Activated naive CD4-positive, alpha-beta T cell treated with anti-CD3 and anti-CD28 coated beads, Interleukin-2, amount 10 ng/mL, durations not matched to agents 7 days and 5 days (primary cell): ENCODE measurements around the gene SBK2.
"Not testable (repeated sequence)": the region's sequence is repeated elsewhere in the genome, so short reads cannot be mapped to it uniquely, and the experiment has no call there.

ENCODE experiments used
- CTCF ChIA-PET: fragments of 350-600 bp; sonication (Branson Sonifier 250); formaldehyde crosslinking; loops from one replicate; lab custom pipeline; 2021; ENCODE audit warnings: antibody characterized with exemption; lab: Charles Lee
- DNase-seq: peaks from one replicate; pipeline ENCODE4 v3.0.0-alpha.2; 2020
- H3K27ac Mint-ChIP-seq: one replicate; pipeline ENCODE4 v1.8.0; 2021; ENCODE audit warnings: mild to moderate bottlenecking, moderate library complexity, mixed read lengths
- H3K27me3 Mint-ChIP-seq: one replicate; pipeline ENCODE4 v1.8.0; 2021; ENCODE audit warnings: mild to moderate bottlenecking, mixed read lengths
- H3K36me3 Mint-ChIP-seq: one replicate; pipeline ENCODE4 v1.8.0; 2021; ENCODE audit warnings: mixed read lengths
- H3K4me1 Mint-ChIP-seq: one replicate; pipeline ENCODE4 v1.8.0; 2021; ENCODE audit warnings: mixed read lengths
- H3K4me3 Mint-ChIP-seq: one replicate; pipeline ENCODE4 v1.8.0; 2021; ENCODE audit warnings: mild to moderate bottlenecking, moderate library complexity, mixed read lengths
- H3K9me3 Mint-ChIP-seq: one replicate; pipeline ENCODE4 v1.8.0; 2021; ENCODE audit warnings: mixed read lengths

The SBK2 gene

DNA sequence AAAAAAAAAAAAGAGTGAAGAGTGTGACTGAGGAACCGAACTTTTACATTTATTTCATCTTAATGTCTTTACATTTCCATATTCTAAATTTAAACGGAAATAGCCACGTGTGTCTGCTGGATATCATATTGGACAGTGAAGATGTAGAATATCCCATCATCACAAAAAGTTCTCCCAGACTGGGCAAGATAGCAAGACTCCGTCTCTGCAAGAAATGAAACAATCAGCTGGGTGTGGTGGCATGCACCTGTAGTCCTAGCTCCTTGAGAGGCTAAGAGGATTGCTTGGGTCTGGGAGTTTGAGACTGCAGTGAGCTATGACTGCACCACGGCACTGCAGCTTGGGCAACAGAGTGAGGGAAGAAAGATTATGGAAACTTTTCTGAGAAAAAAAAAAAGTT, 39.8 kb upstream of the SBK2 start:
- peak overlapping the region; percentile 15 for H3K4me3 Mint-ChIP-seq
- peak overlapping the region; percentile 46 for H3K27ac Mint-ChIP-seq
- CTCF ChIA-PET = no interaction called here

DNA sequence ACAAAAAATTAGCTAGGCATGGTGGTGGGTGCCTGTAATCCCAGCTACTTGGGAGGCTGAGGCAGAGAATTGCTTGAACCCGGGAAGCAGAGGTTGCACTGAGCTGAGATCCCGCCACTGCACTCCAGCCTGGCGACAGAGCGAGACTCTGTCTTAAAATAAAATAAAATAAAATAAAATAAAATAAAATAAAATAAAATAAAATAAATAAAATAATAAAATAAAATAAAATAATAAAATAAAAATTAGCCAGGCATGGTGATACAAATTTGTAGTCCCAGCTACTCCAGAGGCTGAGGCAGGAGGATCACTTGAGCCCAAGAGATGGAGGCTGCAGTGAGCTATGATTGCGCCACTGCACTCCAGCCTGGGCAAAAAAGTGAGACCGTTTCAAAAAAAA, 37.0 kb upstream of the SBK2 start:
- not testable (repeated sequence) for H3K9me3 Mint-ChIP-seq, DNase-seq, H3K4me3 Mint-ChIP-seq, H3K27ac Mint-ChIP-seq, H3K27me3 Mint-ChIP-seq, H3K4me1 Mint-ChIP-seq, H3K36me3 Mint-ChIP-seq
- CTCF ChIA-PET = interaction anchor here (1.6 kb wide), 1 partner anchor 10 kb away, joined by 3 read pairs; no protein-coding TSS in a partner anchor

More for the DNA sequence above, 39.8 kb upstream of the SBK2 start:
- Mint-ChIP-seq H3K27me3 (peaks cover 9% of the 10 kb centered on the region), H3K36me3 (peaks cover 9% of the 10 kb centered on the region), H3K4me1 (peaks cover 12% of the 10 kb centered on the region), H3K9me3 (no peaks in the 10 kb centered on the region)
- no peak for DNase-seq

DNA sequence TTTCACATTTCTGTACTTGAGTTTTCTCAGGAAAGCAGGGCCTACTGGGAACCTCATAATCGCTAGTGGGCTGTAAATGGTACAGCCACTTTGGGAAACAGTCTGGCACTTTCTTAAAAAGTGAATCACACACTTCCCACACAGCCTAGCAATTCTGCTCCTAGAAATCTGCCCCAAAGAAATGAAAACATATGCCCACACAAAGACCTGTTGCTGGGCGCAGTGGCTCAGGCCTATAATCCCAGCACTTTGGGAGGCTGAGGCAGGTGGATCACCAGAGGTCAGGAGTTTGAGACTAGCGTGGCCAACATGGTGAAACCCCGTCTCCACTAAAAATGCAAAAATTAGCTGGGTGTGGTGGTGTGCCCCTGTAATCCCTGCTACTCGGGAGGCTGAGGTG, 32.5 kb upstream of the SBK2 start:
- DNase-seq, CTCF ChIA-PET, H3K27ac Mint-ChIP-seq, H3K9me3 Mint-ChIP-seq, H3K4me3 Mint-ChIP-seq, H3K4me1 Mint-ChIP-seq, H3K36me3 Mint-ChIP-seq: not testable (repeated sequence)
- H3K27me3 Mint-ChIP-seq = peaks cover 16% of the 10 kb centered on the region

DNA sequence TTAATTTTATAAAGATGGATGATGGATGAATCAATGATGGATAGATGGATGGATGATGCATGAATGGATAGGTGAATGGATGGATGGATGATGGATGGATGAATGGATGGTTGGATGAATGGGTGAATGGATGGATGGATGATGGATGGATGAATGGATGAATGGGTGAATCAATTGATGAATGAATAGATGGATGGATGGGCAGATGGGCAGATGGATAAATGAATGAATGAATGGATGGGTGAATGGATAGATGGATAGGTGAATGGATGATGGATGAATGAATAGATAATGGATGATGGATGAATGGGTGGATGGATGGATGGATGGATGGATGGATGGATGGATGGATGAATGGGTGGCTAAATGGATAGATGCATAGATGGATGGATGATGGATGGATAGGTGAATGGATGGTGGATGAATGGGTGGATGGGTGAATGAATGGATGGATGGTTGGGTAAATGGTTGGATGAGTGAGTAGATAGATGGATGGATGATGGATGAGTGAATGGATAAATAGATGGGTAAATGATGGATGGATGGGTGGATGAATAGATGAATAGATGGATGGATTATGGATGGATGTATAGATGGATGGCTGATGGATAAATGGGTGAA, 30.9 kb upstream of the SBK2 start:
- Mint-ChIP-seq H3K4me1 (no peaks in the 10 kb centered on the region), H3K36me3 (no peaks in the 10 kb centered on the region), H3K9me3 (no peaks in the 10 kb centered on the region), H3K27me3 (peaks cover 16% of the 10 kb centered on the region), H3K4me3 (no peak overlapping the region), H3K27ac (no peak overlapping the region)
- CTCF ChIA-PET = no interaction called here
- no peak for DNase-seq

DNA sequence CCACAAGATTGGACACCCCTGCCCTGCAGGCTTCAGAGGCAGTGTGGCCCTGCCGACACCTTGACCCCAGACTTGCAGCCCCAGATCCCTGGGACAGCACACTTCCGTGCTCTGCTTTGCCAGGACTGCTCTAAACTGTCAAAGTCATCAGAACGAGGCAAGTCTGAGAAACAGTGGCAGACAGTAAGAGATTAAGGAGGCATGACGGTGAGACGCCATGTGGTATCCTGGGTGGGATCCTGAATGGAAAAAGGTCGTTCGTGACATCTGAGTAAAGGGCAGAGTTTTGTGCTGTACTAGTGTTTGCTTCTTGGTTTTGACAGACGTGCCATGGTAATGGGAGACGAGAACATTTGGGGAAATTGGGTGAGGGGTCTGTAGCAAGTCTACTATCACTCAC, 29.9 kb upstream of the SBK2 start:
- Mint-ChIP-seq H3K27ac (no peak overlapping the region), H3K27me3 (peaks cover 11% of the 10 kb centered on the region), H3K4me3 (no peak overlapping the region), H3K9me3 (no peaks in the 10 kb centered on the region), H3K36me3 (no peaks in the 10 kb centered on the region), H3K4me1 (no peaks in the 10 kb centered on the region)
- CTCF ChIA-PET = no interaction called here
- DNase-seq = no peak

DNA sequence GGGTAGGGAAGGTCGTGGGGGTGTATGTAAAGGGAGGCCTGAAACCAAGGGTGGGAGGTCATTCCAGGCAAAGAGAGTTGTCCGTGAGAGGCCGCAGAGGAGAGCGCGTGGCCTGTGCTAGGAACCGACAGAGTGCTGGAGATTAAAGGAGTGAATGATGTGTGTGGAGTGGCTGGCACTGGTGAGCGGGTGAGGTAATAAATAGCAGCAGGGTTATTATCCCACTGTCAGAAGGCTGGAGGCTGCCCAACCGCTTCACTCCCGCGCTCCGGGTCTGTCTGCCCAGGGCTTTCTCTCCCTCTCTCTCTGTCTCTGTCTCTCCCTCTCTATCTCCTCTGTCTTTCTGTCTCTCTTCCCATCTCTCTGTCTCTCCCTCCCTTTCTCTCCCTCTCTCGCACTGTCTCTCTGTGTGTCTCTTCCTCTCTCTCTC, 26.3 kb upstream of the SBK2 start:
- CTCF ChIA-PET = no interaction called here
- DNase-seq = no peak
- no peak overlapping the region for H3K27ac Mint-ChIP-seq
- no peak overlapping the region for H3K4me3 Mint-ChIP-seq
- no peaks in the 10 kb centered on the region for H3K4me1 Mint-ChIP-seq
- H3K36me3 Mint-ChIP-seq = no peaks in the 10 kb centered on the region
- H3K9me3 Mint-ChIP-seq = no peaks in the 10 kb centered on the region
- H3K27me3 Mint-ChIP-seq = peaks cover 25% of the 10 kb centered on the region

DNA sequence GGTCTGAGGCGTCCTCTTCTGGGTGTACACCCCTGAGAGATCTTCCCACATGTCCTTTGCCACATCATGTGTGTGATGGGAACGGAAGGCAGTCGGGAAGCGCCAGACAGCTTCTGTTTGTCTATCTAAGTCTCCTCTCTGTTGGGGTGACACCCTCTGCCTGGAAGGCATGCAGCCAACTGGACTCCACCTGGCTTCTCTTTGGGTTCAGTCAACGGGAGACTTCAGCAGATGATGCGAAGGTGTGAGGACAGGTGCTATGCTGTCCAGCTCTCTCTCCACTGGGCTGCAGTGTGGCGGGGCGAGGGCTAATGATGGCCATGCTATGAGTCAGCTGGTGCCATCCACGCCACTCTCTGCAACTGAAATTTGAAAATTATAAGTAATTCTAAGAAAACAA, 22.8 kb upstream of the SBK2 start:
- no peak overlapping the region for H3K27ac Mint-ChIP-seq
- no peak overlapping the region for H3K4me3 Mint-ChIP-seq
- CTCF ChIA-PET = no interaction called here
- peaks cover 14% of the 10 kb centered on the region for H3K27me3 Mint-ChIP-seq
- no peak for DNase-seq
- no peaks in the 10 kb centered on the region for H3K9me3 Mint-ChIP-seq
- no peaks in the 10 kb centered on the region for H3K4me1 Mint-ChIP-seq
- H3K36me3 Mint-ChIP-seq = no peaks in the 10 kb centered on the region

DNA sequence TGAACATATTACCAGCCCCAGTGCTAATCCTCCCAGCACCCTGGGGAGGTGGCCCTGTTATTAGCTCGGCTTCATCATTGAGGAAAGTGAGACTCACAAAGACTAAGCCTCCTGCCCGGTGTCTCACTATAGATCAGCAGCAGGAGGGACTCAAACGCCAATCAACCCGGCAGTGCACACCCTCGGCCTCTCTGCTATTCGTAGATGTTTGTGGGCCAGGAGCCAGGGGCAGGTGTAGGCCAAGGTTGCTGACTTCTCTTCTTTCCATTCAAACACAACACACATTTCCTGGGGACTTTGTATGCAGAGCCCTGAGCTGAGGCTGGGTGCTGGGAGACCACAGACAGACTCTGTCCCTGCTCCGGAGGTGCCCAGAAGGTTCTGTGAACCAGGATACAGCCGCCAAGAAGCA, 17.8 kb upstream of the SBK2 start:
- no peaks in the 10 kb centered on the region for H3K4me1 Mint-ChIP-seq
- H3K4me3 Mint-ChIP-seq = no peak overlapping the region
- H3K36me3 Mint-ChIP-seq = no peaks in the 10 kb centered on the region
- no peak for DNase-seq
- no peak overlapping the region for H3K27ac Mint-ChIP-seq
- peaks cover 13% of the 10 kb centered on the region for H3K27me3 Mint-ChIP-seq
- H3K9me3 Mint-ChIP-seq = no peaks in the 10 kb centered on the region
- CTCF ChIA-PET = interaction anchor here (0.6 to 1.1 kb wide), 2 partner anchors 51 to 138 kb away, joined by 3 to 4 read pairs; partner anchors contain the start of gene ZNF865

DNA sequence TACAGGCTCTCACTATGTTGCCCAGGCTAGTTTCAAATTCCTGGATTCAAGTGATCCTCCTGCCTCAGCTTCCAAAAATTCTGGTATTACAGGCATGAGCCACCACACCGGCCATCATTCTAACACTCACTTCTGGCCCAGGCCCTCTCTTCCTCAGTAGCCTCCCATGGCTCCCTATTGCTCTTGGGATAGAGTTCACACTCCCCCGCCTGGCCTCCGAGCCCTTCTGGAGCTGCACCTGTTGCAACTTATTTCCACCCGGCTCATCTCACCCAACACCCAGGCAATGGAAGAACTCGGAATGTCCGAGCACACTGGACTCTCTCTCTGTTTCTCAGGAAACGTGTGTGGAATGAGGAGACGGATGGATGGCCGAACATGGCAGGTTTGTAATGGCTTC, 17.4 kb upstream of the SBK2 start:
- no peaks in the 10 kb centered on the region for H3K9me3 Mint-ChIP-seq
- H3K4me3 Mint-ChIP-seq = no peak overlapping the region
- H3K27me3 Mint-ChIP-seq = peaks cover 13% of the 10 kb centered on the region
- DNase-seq = no peak
- no peaks in the 10 kb centered on the region for H3K4me1 Mint-ChIP-seq
- no peak overlapping the region for H3K27ac Mint-ChIP-seq
- no peaks in the 10 kb centered on the region for H3K36me3 Mint-ChIP-seq
- CTCF ChIA-PET = interaction anchor here (0.6 to 1.1 kb wide), 2 partner anchors 52 to 137 kb away, joined by 3 to 4 read pairs; partner anchors contain the start of gene ZNF865

DNA sequence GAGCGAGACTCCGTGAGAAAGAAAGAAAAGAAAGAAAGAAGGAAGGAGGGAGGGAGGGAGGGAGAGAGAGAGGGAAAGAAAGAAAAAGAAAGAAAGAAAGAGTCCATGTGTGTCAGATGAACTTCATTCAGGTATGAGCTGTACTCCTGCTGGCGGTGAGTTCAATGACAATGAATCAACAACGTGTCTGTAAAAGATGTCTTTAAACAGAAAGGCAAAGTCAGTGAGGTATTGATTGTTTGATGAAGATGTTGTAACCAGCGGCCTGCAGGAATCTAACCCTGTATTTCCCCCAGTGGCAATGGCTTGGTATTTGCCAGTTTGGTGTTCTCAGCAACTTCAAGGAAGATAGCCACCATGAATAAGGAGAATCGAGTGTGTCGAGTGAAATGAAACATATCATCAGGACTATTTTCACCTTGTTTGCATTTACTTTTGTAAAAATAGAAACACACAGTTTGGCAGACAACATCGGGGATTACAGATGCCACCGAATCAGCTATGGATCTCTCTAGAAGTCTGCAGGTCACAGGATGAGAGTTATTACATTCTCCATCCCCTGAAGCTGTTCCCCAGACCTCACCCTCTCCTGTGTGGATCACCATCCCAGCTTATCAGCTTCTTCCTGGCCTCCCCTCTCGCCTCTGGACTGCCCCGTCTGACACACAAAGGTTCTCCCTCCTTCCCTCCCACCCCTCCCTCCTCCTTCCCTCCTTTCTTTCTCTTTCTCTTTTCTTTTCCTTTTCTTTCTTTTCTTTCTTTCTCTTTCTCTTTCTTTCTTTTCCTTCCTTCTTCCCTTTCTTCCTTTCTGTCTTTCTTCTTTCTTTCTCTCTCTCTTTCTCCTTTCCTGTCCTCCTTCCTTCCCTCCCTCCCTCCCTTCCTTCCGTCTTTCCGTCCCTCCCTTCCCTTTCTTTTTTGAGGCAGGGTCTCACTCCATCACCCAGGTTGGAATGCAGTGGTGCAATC, 16.6 kb upstream of the SBK2 start:
- Mint-ChIP-seq H3K9me3 (no peaks in the 10 kb centered on the region), H3K4me3 (no peak overlapping the region), H3K27me3 (peaks cover 13% of the 10 kb centered on the region), H3K27ac (no peak overlapping the region), H3K4me1 (no peaks in the 10 kb centered on the region), H3K36me3 (no peaks in the 10 kb centered on the region)
- CTCF ChIA-PET = interaction anchor here (1.1 kb wide), 1 partner anchor 52 kb away, joined by 3 read pairs; the partner anchor contains the start of gene ZNF865
- no peak for DNase-seq

DNA sequence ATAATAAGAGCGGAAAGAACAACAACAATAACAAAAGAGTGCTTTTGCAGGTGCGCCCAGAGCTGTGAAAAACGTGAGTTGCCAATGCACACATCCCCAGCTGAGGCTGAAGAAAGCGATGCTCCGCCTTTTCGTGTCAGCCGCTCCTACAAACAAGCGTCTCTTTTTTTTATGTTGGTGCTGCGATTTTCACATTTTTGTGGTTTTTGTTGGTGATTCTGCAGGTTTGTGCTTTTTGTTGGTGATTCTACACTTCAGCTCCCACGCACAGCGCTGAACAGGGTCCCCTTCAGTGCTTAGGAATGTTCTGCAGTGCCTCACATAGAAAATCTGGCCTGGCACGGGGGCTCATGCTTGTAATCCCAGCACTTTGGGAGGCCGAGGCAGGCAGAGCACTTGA, 15.7 kb upstream of the SBK2 start:
- H3K27me3 Mint-ChIP-seq = peaks cover 17% of the 10 kb centered on the region
- no peaks in the 10 kb centered on the region for H3K9me3 Mint-ChIP-seq
- H3K36me3 Mint-ChIP-seq = no peaks in the 10 kb centered on the region
- CTCF ChIA-PET = interaction anchor here (0.5 kb wide), 1 partner anchor 411 kb away, joined by 3 read pairs; no protein-coding TSS in a partner anchor
- DNase-seq = no peak
- H3K27ac Mint-ChIP-seq = no peak overlapping the region
- no peak overlapping the region for H3K4me3 Mint-ChIP-seq
- H3K4me1 Mint-ChIP-seq = no peaks in the 10 kb centered on the region

DNA sequence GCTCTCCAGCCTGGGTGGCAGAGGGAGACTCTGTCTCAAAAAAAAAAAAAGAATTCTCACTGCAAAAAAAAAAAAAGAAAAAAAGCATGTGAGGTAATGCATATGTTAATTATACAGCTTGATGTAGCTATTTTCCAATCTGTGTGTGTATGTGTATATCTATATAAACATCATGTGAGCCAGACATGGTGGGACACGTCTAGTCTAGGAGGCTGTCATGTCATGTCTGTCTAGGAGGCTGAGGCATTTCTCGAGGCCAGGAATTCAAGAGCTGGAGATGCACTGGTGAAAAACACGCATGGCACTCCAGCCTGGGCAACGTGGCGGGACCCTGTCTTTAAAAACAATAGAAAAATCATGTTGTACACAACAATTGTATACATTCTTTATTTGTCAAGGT, 15.3 kb upstream of the SBK2 start:
- H3K4me1 Mint-ChIP-seq = no peaks in the 10 kb centered on the region
- H3K27me3 Mint-ChIP-seq = peaks cover 21% of the 10 kb centered on the region
- CTCF ChIA-PET = interaction anchor here (0.5 to 0.7 kb wide), 2 partner anchors 80 to 411 kb away, joined by 3 read pairs; no protein-coding TSS in a partner anchor
- no peaks in the 10 kb centered on the region for H3K36me3 Mint-ChIP-seq
- no peak overlapping the region for H3K27ac Mint-ChIP-seq
- no peak for DNase-seq
- H3K4me3 Mint-ChIP-seq = no peak overlapping the region
- H3K9me3 Mint-ChIP-seq = no peaks in the 10 kb centered on the region

DNA sequence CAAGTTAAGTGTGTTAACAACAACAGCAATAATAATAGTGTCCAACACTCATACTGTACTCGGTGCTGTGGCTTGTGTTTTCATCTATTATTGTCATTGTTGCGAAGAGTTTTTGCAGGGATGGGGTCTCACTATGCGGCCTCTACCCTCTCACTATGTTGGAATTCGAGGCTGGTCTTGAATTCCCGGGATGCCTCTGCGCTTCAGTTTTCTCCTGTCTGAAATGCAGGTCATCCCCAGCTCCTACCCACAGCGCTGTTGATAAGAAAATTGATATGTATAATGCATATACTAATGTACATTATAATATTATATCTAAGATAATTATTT, 13.4 kb upstream of the SBK2 start:
- Mint-ChIP-seq H3K4me1 (no peaks in the 10 kb centered on the region), H3K4me3 (no peak overlapping the region), H3K36me3 (no peaks in the 10 kb centered on the region), H3K27me3 (peaks cover 36% of the 10 kb centered on the region), H3K27ac (no peak overlapping the region), H3K9me3 (no peaks in the 10 kb centered on the region)
- DNase-seq = no peak
- CTCF ChIA-PET = no interaction called here

DNA sequence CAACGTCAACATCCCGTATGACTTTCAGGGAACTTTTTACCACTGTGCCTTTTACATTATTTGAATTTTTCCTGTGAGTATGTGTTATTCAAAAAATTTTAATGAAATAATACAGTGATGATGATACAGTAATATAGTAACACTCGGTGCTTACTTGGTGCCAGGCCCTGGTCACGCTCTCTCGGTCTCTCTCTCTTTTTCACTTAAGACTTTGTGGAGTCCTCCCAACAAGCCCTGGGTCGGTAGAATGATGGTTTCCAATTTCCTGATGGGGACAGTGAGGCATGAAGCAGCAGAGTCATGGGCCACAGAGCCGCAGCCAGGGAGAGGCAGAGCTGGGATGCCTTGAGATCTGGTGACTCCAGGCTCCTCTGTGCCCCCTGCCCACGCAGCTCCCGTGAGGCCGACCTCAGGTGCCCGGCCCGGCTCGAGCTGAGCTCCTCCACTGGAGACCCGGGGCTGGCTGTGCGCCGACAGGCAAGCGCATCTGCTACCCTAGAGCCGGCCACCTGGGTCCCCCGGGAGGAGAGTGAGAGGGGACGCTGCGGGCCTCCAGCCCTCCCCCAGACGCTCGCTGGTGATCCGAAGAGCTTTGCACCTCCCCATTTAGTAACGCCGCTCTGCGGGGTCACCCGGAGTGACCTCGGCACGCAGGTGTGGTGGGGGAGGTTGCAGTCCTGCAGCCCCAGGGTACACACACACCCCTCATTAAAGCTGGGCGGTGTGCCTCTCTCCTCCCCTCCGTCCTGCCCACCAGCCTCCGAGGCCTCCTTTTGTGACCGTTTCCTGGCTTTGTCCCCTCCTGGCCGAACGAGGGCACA, 12.8 kb upstream of the SBK2 start:
- Mint-ChIP-seq H3K9me3 (no peaks in the 10 kb centered on the region), H3K27ac (no peak overlapping the region), H3K36me3 (no peaks in the 10 kb centered on the region), H3K27me3 (peaks cover 36% of the 10 kb centered on the region), H3K4me3 (no peak overlapping the region), H3K4me1 (no peaks in the 10 kb centered on the region)
- no peak for DNase-seq
- CTCF ChIA-PET = no interaction called here
